Activated T-helper 1 cell treated with anti-CD3 and anti-CD28 coated beads, Interleukin-12 subunit alpha, Interleukin-12 subunit beta, Interleukin-2, Interleukin-4 antibody, amounts not matched to agents 30 ng/mL and 10 ng/mL and 1 ng/mL, durations not matched to agents 14 hours and 24 hours and 36 hours (primary cell): ENCODE data around the gene PYDC1. TPM values are rescaled to one million over a fixed set of nuclear protein-coding genes. Genes with fewer than 3 reads are reported as not detected.
A peak's percentile ranks its signal among the peaks of the same experiment; 100 is the strongest.
"Not testable (repeated sequence)": the region's sequence is repeated elsewhere in the genome, so short reads cannot be mapped to it uniquely, and the experiment has no call there.

Experiments
- DNase-seq: peaks from one replicate; pipeline ENCODE4 v3.0.0; 2021; ENCODE audit warnings: low spot score
- H3K27ac Mint-ChIP-seq: one replicate; pipeline ENCODE4 v1.8.0; 2021; ENCODE audit warnings: mild to moderate bottlenecking, mixed read lengths
- H3K27me3 Mint-ChIP-seq: one replicate; pipeline ENCODE4 v1.8.0; 2022; ENCODE audit warnings: mild to moderate bottlenecking, moderate library complexity, mixed read lengths; ENCODE audit not compliant: insufficient read depth
- H3K36me3 Mint-ChIP-seq: one replicate; pipeline ENCODE4 v1.8.0; 2021; ENCODE audit warnings: low read depth, mixed read lengths
- H3K4me1 Mint-ChIP-seq: one replicate; pipeline ENCODE4 v1.8.0; 2021; ENCODE audit warnings: low read depth, mixed read lengths
- H3K4me3 Mint-ChIP-seq: one replicate; pipeline ENCODE4 v1.8.0; 2021; ENCODE audit warnings: mild to moderate bottlenecking, moderate library complexity, mixed read lengths
- H3K9me3 Mint-ChIP-seq: one replicate; pipeline ENCODE4 v1.8.0; 2021; ENCODE audit warnings: mixed read lengths
- intact Hi-C: fragments of 100-400 bp; cut with micrococcal nuclease; formaldehyde crosslinking; loops from one replicate; pipeline ENCODE4 v1.15.1; 2024
- total RNA-seq: library from RNA; stranded (reverse); gene quantifications from 2 replicates; pipeline ENCODE4 v1.2.3, GENCODE V29; 2022

PYDC1 gene
- total RNA-seq, 1 donor from 2014 or later, result not detected

GRCh38 chr16:31179219-31179746 is 37.7 kb downstream of the PYDC1 start:
- intact Hi-C loops, result loop anchor here (1.0 to 5.0 kb wide), 6 partner anchors 37 to 698 kb away; partner anchors contain the start of genes BCKDK, ITGAX and STX4
- Mint-ChIP-seq H3K27me3 (no peaks in the 10 kb centered on the region), H3K9me3 (no peaks in the 10 kb centered on the region), H3K36me3 (peaks cover 36% of the 10 kb centered on the region), H3K4me1 (peaks cover 49% of the 10 kb centered on the region), H3K27ac (peak overlapping the region; percentile 99), H3K4me3 (peak overlapping the region; percentile 98)
- DNase-seq, result no peak

- H3K9me3 Mint-ChIP-seq, result no peaks in the 10 kb centered on the region
- peak overlapping the region; percentile 80 for H3K27ac Mint-ChIP-seq
- intact Hi-C loops, result loop anchor here (5.0 kb wide), 1 partner anchor 245 kb away; no protein-coding TSS in a partner anchor
- H3K27me3 Mint-ChIP-seq, result no peaks in the 10 kb centered on the region
- H3K4me3 Mint-ChIP-seq, result peak overlapping the region; percentile 51
- peaks cover 16% of the 10 kb centered on the region for H3K36me3 Mint-ChIP-seq
- peaks cover 29% of the 10 kb centered on the region for H3K4me1 Mint-ChIP-seq
- DNase-seq, result peak; percentile 40
These were observed 39.8 kb downstream of the PYDC1 start for GRCh38 chr16:31177136-31177535.

GRCh38 chr16:31170048-31170447 is 46.9 kb downstream of the PYDC1 start:
- H3K36me3 Mint-ChIP-seq, intact Hi-C loops, H3K9me3 Mint-ChIP-seq, H3K4me1 Mint-ChIP-seq, DNase-seq, H3K4me3 Mint-ChIP-seq, H3K27me3 Mint-ChIP-seq, H3K27ac Mint-ChIP-seq: not testable (repeated sequence)

- no peaks in the 10 kb centered on the region for H3K9me3 Mint-ChIP-seq
- H3K4me3 Mint-ChIP-seq, result no peak overlapping the region
- H3K27me3 Mint-ChIP-seq, result peaks cover 2% of the 10 kb centered on the region
- no peaks in the 10 kb centered on the region for H3K36me3 Mint-ChIP-seq
- intact Hi-C loops, result no loop called here
- DNase-seq, result no peak
- no peak overlapping the region for H3K27ac Mint-ChIP-seq
- no peaks in the 10 kb centered on the region for H3K4me1 Mint-ChIP-seq
These were observed 48.1 kb downstream of the PYDC1 start for GRCh38 chr16:31168848-31169247.

GRCh38 chr16:31167315-31167714 is 49.6 kb downstream of the PYDC1 start:
- no peaks in the 10 kb centered on the region for H3K36me3 Mint-ChIP-seq
- H3K9me3 Mint-ChIP-seq, result no peaks in the 10 kb centered on the region

More at GRCh38 chr16:31167315-31167714, 49.6 kb downstream of the PYDC1 start:
- H3K4me1 Mint-ChIP-seq, result no peaks in the 10 kb centered on the region
- DNase-seq, result no peak
- intact Hi-C loops, result no loop called here
- peaks cover 2% of the 10 kb centered on the region for H3K27me3 Mint-ChIP-seq
- H3K4me3 Mint-ChIP-seq, result no peak overlapping the region
- H3K27ac Mint-ChIP-seq, result no peak overlapping the region

Other genes starting within 250 kb of the PYDC1 start
- gene HSD3B7, start 231.9 kb downstream of the PYDC1 start, total RNA-seq, result 2.1 and 3.3 TPM in 2 replicates
- gene STX1B, start 206.5 kb downstream of the PYDC1 start, total RNA-seq, result 0.34 and 0.49 TPM in 2 replicates
- gene STX4, start 183.6 kb downstream of the PYDC1 start, total RNA-seq, result 56.4 and 58.7 TPM in 2 replicates
- 14.9 and 15.1 TPM in 2 replicates for gene ZNF668, start 142.9 kb downstream of the PYDC1 start, total RNA-seq
- 25.3 and 26.1 TPM in 2 replicates for gene ZNF646, start 142.7 kb downstream of the PYDC1 start, total RNA-seq
- 3.1 and 4.7 TPM in 2 replicates for gene PRSS53, start 128.2 kb downstream of the PYDC1 start, total RNA-seq
- gene VKORC1, start 122.3 kb downstream of the PYDC1 start, total RNA-seq, result 47.3 and 53.0 TPM in 2 replicates
- gene BCKDK, start 108.7 kb downstream of the PYDC1 start, total RNA-seq, result 43.6 and 44.8 TPM in 2 replicates
- 55.4 and 58.2 TPM in 2 replicates for gene KAT8, start 99.5 kb downstream of the PYDC1 start, total RNA-seq
- not detected in 2 replicates for gene PRSS8, start 81.4 kb downstream of the PYDC1 start, total RNA-seq
- gene PRSS36, start 67.1 kb downstream of the PYDC1 start, total RNA-seq, result 0.27 and 0.34 TPM in 2 replicates
- 950 and 955 TPM in 2 replicates for gene FUS, start 37.0 kb downstream of the PYDC1 start, total RNA-seq
- gene PYCARD, start 14.4 kb downstream of the PYDC1 start, total RNA-seq, result 20.9 and 21.2 TPM in 2 replicates
- 0.10 and 0.15 TPM in 2 replicates for gene TRIM72, start 3.0 kb downstream of the PYDC1 start, total RNA-seq
- gene ITGAM, start 42.8 kb upstream of the PYDC1 start, total RNA-seq, result 14.2 and 16.8 TPM in 2 replicates
- 63.8 and 65.0 TPM in 2 replicates for gene ITGAX, start 138.0 kb upstream of the PYDC1 start, total RNA-seq
- gene ITGAD, start 176.2 kb upstream of the PYDC1 start, total RNA-seq, result not detected in 2 replicates
- not detected in 2 replicates for gene COX6A2, start 211.2 kb upstream of the PYDC1 start, total RNA-seq
- 0.21 and 0.22 TPM in 2 replicates for gene ZNF843, start 225.7 kb upstream of the PYDC1 start, total RNA-seq
- gene ARMC5, start 242.4 kb upstream of the PYDC1 start, total RNA-seq, result 11.2 and 12.7 TPM in 2 replicates